HepG2 (cell line): Measurements from ENCODE around the gene VPS13D. TPM values are rescaled to one million over a fixed set of nuclear protein-coding genes. Genes with fewer than 3 reads are reported as not detected.
A peak's percentile ranks its signal among the peaks of the same experiment; 100 is the strongest.

Source experiments
- FOXC1 ChIP-seq: sonication (generic); formaldehyde crosslinking; IDR thresholded peaks from 2 replicates; pipeline ENCODE4 v1.8.0; 2022; ENCODE audit warnings: mild to moderate bottlenecking, missing genetic modification reagents, borderline replicate concordance
- GATAD1 ChIP-seq: IDR thresholded peaks from 2 replicates; pipeline ENCODE4 v1.6.1; 2016; ENCODE audit warnings: missing genetic modification reagents, missing compliant biosample characterization
- KDM5A ChIP-seq: fragments of 200-600 bp; sonication (generic); IDR thresholded peaks from 2 replicates; pipeline ENCODE4 v1.7.0; 2018; ENCODE audit warnings: antibody characterized with exemption, mild to moderate bottlenecking, low read length, borderline replicate concordance
- LBX2 ChIP-seq: sonication (generic); formaldehyde crosslinking; IDR thresholded peaks from 2 replicates; pipeline ENCODE4 v1.5.0; 2020; ENCODE audit warnings: missing genetic modification reagents, mild to moderate bottlenecking, borderline replicate concordance
- MEIS2 ChIP-seq: sonication (generic); formaldehyde crosslinking; IDR thresholded peaks from 2 replicates; pipeline ENCODE4 v1.9.0; 2021; ENCODE audit warnings: mild to moderate bottlenecking, missing genetic modification reagents
- PBX3 ChIP-seq: sonication (generic); formaldehyde crosslinking; IDR thresholded peaks from 2 replicates; pipeline ENCODE4 v1.8.1; 2023; ENCODE audit warnings: missing genetic modification reagents, inconsistent platforms, borderline replicate concordance
- PHF20 ChIP-seq: sonication (generic); formaldehyde crosslinking; IDR thresholded peaks from 2 replicates; pipeline ENCODE4 v1.5.0; 2020; ENCODE audit warnings: mild to moderate bottlenecking, missing genetic modification reagents
- POLR2G ChIP-seq: fragments of 200-400 bp; formaldehyde crosslinking; IDR thresholded peaks from 2 replicates; pipeline ENCODE4 v1.6.1; 2018; ENCODE audit warnings: mild to moderate bottlenecking, low read depth, low read length, moderate library complexity
- PTBP1 ChIP-seq: fragments of 200-400 bp; formaldehyde crosslinking; IDR thresholded peaks from 2 replicates; pipeline ENCODE4 v1.6.1; 2018; ENCODE audit warnings: low read length, low read depth; ENCODE audit not compliant: poor library complexity, severe bottlenecking
- SPEN ChIP-seq: sonication (generic); formaldehyde crosslinking; IDR thresholded peaks from 2 replicates; pipeline ENCODE4 v1.5.1; 2020; ENCODE audit warnings: low read depth, mild to moderate bottlenecking, missing genetic modification reagents
- TFDP1 ChIP-seq: IDR thresholded peaks from 2 replicates; pipeline ENCODE4 v1.6.1; 2016; ENCODE audit warnings: missing compliant biosample characterization, missing genetic modification reagents, borderline replicate concordance
- ZFP37 ChIP-seq: sonication (generic); formaldehyde crosslinking; IDR thresholded peaks from 2 replicates; pipeline ENCODE4 v1.4.0; 2020; ENCODE audit warnings: missing genetic modification reagents, borderline replicate concordance
- ZFX ChIP-seq: sonication (generic); formaldehyde crosslinking; IDR thresholded peaks from 2 replicates; pipeline ENCODE4 v1.4.0; 2020; ENCODE audit warnings: mild to moderate bottlenecking, low read depth, missing genetic modification reagents, moderate library complexity
- ZNF761 ChIP-seq: sonication (generic); formaldehyde crosslinking; conservative IDR thresholded peaks from 2 replicates; pipeline ENCODE4 v1.4.0; 2020; ENCODE audit warnings: mild to moderate bottlenecking, missing genetic modification reagents
- polyA plus RNA-seq, 8 experiments: library from polyadenylated mRNA; depleted of rRNA in 3 of 8; stranded (reverse) in 7 of 8; unstranded in 1 of 8; fragments of >200 nt; fragmentation: Illumina TruSeq in 4 of 8; extraction: Trizol in 4 of 8; gene quantifications; 2 replicates each; pipeline versions ENCODE4 v1.2.1 to v1.2.3, GENCODE V29; 2011 to 2016; ENCODE audit warnings: low read depth in 4 of 8, missing spikeins in 1 of 8, mixed read lengths in 1 of 8; ENCODE audit not compliant: insufficient read depth in 1 of 8
- total RNA-seq, 5 experiments: library from RNA; depleted of rRNA; stranded (reverse); fragments of >200 nt; fragmentation: Illumina TruSeq; extraction: Trizol; gene quantifications; 2 replicates each; pipeline ENCODE4 v1.2.3, GENCODE V29; 2016; ENCODE audit warnings: low read depth in 1 of 5
- TF ChIP-seq, protein P1 (sequence below), 2 experiments: sonication (generic) in 1 of 2; formaldehyde crosslinking in 1 of 2; IDR thresholded peaks; 2 replicates each; pipeline versions ENCODE4 v1.4.0 to v1.6.1; 2018 to 2020; ENCODE audit warnings: missing genetic modification reagents in 2 of 2, borderline replicate concordance in 1 of 2, low read depth in 1 of 2, mild to moderate bottlenecking in 1 of 2, missing biosample characterization in 1 of 2
- TF ChIP-seq, protein P2 (sequence below): sonication (generic); formaldehyde crosslinking; IDR thresholded peaks from 2 replicates; pipeline ENCODE4 v1.4.0; 2020; ENCODE audit warnings: mild to moderate bottlenecking, missing genetic modification reagents
- TF ChIP-seq, protein P3 (sequence below): sonication (generic); formaldehyde crosslinking; IDR thresholded peaks from 2 replicates; pipeline ENCODE4 v1.8.1; 2023; ENCODE audit warnings: mild to moderate bottlenecking, missing genetic modification reagents

The VPS13D gene
- total and polyA plus RNA-seq, 2 of the 13 experiments (the other 11 are each of a cell fraction or from before 2014, with no cell fraction given): 8.6 to 13.9 TPM

DNA sequence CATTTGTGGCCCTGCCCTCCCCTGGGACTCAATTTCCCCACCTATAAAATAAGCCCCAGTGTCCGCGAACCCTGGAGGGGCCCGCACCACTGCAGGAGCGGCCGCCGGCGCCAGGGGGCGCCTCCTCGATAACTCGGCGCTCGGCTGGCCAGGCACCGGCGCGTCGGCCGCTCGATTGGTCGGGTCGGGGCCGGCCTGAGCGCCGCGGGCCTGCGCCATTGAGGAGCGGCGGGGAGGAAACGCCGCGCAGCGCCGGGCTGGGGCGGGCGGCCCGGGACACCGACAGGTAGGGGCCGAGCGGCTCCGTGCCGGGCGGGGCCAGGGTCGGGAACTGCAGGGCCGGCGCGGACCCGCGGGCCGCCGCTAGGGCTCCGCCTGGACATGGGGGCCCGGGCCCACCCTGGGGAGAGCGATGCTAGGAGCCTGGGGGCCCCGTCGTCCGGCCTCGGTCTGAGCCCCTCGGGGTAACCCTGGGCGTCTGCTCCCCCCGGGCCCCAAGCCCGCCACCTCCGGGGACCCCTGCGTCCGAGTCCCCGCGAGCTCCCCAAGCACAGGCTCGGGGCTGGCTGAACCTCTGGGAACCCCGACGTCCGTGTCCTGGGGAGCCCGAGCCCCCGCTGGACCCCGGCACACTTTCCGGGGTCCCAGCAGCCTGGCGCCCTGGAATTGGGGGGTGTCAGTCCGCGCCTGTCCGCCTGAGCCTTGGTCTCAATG is at the start of gene VPS13D (continued):
- TF ChIP-seq TFDP1 (CRISPR knock-in tag): peak; percentile 25; the same call in 1 of the 2 replicates
- TF ChIP-seq GATAD1: peak; percentile 64; the same call in 1 of the 2 replicates
- TF ChIP-seq PBX3 (CRISPR knock-in tag): no peak
- peak; percentile 83 for TF ChIP-seq ZFX (CRISPR knock-in tag)
- TF ChIP-seq MEIS2 (CRISPR knock-in tag): peak; percentile 38; the same call in 1 of the 2 replicates
- TF ChIP-seq PTBP1: peak; percentile 49
- peak; percentile 62; the same call in 1 of the 2 replicates for TF ChIP-seq PHF20 (CRISPR knock-in tag)
- TF ChIP-seq POLR2G: peak; percentile 53; the same call in 1 of the 2 replicates
- TF ChIP-seq LBX2 (CRISPR knock-in tag): 0 out of 2 replicates have a peak, but pooled peaks have one; percentile 51
- TF ChIP-seq, protein P1, sequence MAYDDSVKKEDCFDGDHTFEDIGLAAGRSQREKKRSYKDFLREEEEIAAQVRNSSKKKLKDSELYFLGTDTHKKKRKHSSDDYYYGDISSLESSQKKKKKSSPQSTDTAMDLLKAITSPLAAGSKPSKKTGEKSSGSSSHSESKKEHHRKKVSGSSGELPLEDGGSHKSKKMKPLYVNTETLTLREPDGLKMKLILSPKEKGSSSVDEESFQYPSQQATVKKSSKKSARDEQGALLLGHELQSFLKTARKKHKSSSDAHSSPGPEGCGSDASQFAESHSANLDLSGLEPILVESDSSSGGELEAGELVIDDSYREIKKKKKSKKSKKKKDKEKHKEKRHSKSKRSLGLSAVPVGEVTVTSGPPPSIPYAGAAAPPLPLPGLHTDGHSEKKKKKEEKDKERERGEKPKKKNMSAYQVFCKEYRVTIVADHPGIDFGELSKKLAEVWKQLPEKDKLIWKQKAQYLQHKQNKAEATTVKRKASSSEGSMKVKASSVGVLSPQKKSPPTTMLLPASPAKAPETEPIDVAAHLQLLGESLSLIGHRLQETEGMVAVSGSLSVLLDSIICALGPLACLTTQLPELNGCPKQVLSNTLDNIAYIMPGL (CRISPR knock-in tag; IDR thresholded peaks at IDR 0.05; ENCODE audit: borderline replicate concordance in 1 of 2, low read depth in 1 of 2): peak; percentile 80 to 91
- 0 out of 2 replicates have a peak, but pooled peaks have one; percentile 47 for TF ChIP-seq ZNF761 (CRISPR knock-in tag)
- TF ChIP-seq KDM5A: 0 out of 2 replicates have a peak, but pooled peaks have one; percentile 33
- TF ChIP-seq FOXC1 (CRISPR knock-in tag): peak; percentile 30; the same call in 1 of the 2 replicates
- peak; percentile 68; the same call in 1 of the 2 replicates for TF ChIP-seq SPEN
- no peak for TF ChIP-seq ZFP37 (CRISPR knock-in tag)
- TF ChIP-seq, protein P2, sequence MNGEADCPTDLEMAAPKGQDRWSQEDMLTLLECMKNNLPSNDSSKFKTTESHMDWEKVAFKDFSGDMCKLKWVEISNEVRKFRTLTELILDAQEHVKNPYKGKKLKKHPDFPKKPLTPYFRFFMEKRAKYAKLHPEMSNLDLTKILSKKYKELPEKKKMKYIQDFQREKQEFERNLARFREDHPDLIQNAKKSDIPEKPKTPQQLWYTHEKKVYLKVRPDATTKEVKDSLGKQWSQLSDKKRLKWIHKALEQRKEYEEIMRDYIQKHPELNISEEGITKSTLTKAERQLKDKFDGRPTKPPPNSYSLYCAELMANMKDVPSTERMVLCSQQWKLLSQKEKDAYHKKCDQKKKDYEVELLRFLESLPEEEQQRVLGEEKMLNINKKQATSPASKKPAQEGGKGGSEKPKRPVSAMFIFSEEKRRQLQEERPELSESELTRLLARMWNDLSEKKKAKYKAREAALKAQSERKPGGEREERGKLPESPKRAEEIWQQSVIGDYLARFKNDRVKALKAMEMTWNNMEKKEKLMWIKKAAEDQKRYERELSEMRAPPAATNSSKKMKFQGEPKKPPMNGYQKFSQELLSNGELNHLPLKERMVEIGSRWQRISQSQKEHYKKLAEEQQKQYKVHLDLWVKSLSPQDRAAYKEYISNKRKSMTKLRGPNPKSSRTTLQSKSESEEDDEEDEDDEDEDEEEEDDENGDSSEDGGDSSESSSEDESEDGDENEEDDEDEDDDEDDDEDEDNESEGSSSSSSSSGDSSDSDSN: peak; percentile 52; the same call in 1 of the 2 replicates
- TF ChIP-seq, protein P3, sequence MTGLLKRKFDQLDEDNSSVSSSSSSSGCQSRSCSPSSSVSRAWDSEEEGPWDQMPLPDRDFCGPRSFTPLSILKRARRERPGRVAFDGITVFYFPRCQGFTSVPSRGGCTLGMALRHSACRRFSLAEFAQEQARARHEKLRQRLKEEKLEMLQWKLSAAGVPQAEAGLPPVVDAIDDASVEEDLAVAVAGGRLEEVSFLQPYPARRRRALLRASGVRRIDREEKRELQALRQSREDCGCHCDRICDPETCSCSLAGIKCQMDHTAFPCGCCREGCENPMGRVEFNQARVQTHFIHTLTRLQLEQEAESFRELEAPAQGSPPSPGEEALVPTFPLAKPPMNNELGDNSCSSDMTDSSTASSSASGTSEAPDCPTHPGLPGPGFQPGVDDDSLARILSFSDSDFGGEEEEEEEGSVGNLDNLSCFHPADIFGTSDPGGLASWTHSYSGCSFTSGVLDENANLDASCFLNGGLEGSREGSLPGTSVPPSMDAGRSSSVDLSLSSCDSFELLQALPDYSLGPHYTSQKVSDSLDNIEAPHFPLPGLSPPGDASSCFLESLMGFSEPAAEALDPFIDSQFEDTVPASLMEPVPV (CRISPR knock-in tag): 0 out of 2 replicates have a peak, but pooled peaks have one; percentile 27
- TF ChIP-seq, all 625 proteins: peak for 111
